SK-N-DZ (cell line): Measurements from ENCODE around the gene AKAP6.
"Not testable (repeated sequence)": the region's sequence is repeated elsewhere in the genome, so short reads cannot be mapped to it uniquely, and the experiment has no call there.

Source experiments
- DNase-seq: peaks from one replicate; pipeline ENCODE4 v3.0.0-alpha.2; 2015; ENCODE audit warnings: low spot score

AKAP6 gene

GRCh38 chr14:32447371-32447770 is 118.3 kb downstream of the AKAP6 start:
- DNase-seq: no peak

GRCh38 chr14:32449648-32450047 is 120.5 kb downstream of the AKAP6 start:
- peak; percentile 24 for DNase-seq

GRCh38 chr14:32450919-32451675 is 122.0 kb downstream of the AKAP6 start:
- no peak for DNase-seq

- no peak for DNase-seq
These were observed 125.0 kb downstream of the AKAP6 start for GRCh38 chr14:32453857-32454810.

GRCh38 chr14:32457213-32457920 is 128.3 kb downstream of the AKAP6 start:
- peak; percentile 53 for DNase-seq

- no peak for DNase-seq
These were observed 129.6 kb downstream of the AKAP6 start for GRCh38 chr14:32458720-32459119.

GRCh38 chr14:32460267-32460666 is 131.2 kb downstream of the AKAP6 start:
- no peak for DNase-seq

GRCh38 chr14:32462553-32462952 is 133.5 kb downstream of the AKAP6 start:
- not testable (repeated sequence) for DNase-seq

- DNase-seq: no peak
These were observed 139.9 kb downstream of the AKAP6 start for GRCh38 chr14:32468955-32469354.

- peak; percentile 44 for DNase-seq
These were observed 140.5 kb downstream of the AKAP6 start for GRCh38 chr14:32469388-32470160.

- DNase-seq: no peak
These were observed 141.1 kb downstream of the AKAP6 start for GRCh38 chr14:32470161-32470715.

GRCh38 chr14:32471181-32471580 is 142.1 kb downstream of the AKAP6 start:
- no peak for DNase-seq

GRCh38 chr14:32472076-32472475 is 143.0 kb downstream of the AKAP6 start:
- DNase-seq: no peak

GRCh38 chr14:32472512-32473463 is 143.7 kb downstream of the AKAP6 start:
- DNase-seq: no peak

GRCh38 chr14:32473464-32473855 is 144.4 kb downstream of the AKAP6 start:
- no peak for DNase-seq

GRCh38 chr14:32474478-32475195 is 145.5 kb downstream of the AKAP6 start:
- no peak for DNase-seq

GRCh38 chr14:32476532-32476931 is 147.4 kb downstream of the AKAP6 start:
- DNase-seq: no peak

- no peak for DNase-seq
These were observed 148.3 kb downstream of the AKAP6 start for GRCh38 chr14:32477396-32477795.

- no peak for DNase-seq
These were observed 149.0 kb downstream of the AKAP6 start for GRCh38 chr14:32478050-32478449.
